Type B pancreatic cell (in vitro differentiated cells): ENCODE data around the gene CDIPT. TPM values are rescaled to one million over a fixed set of nuclear protein-coding genes. Genes with fewer than 3 reads are reported as not detected.
"Not testable (repeated sequence)": the region's sequence is repeated elsewhere in the genome, so short reads cannot be mapped to it uniquely, and the experiment has no call there.

Experiments used
- DNase-seq: peaks from one replicate; pipeline ENCODE4 v3.0.0; 2021; ENCODE audit warnings: mixed read lengths; ENCODE audit not compliant: unreplicated experiment; ENCODE audit errors: extremely low spot score
- H3K27ac Mint-ChIP-seq: 2 replicates; pipeline ENCODE4 v1.8.0; 2021; ENCODE audit warnings: mild to moderate bottlenecking, mixed read lengths
- H3K27me3 Mint-ChIP-seq: 2 replicates; pipeline ENCODE4 v1.8.0; 2021; ENCODE audit warnings: mixed read lengths
- H3K36me3 Mint-ChIP-seq: 2 replicates; pipeline ENCODE4 v1.8.0; 2021; ENCODE audit warnings: mixed read lengths
- H3K4me1 Mint-ChIP-seq: one replicate; pipeline ENCODE4 v1.8.0; 2021; ENCODE audit warnings: mixed read lengths; ENCODE audit not compliant: unreplicated experiment
- H3K4me3 Mint-ChIP-seq: 2 replicates; pipeline ENCODE4 v1.8.0; 2021; ENCODE audit warnings: mild to moderate bottlenecking, mixed read lengths
- H3K9me3 Mint-ChIP-seq: 2 replicates; pipeline ENCODE4 v1.8.0; 2021; ENCODE audit warnings: mixed read lengths
- long read RNA-seq: library from polyadenylated mRNA; unstranded; transcript quantifications from one replicate; pipeline ENCODE4 v2.0.0, GENCODE V29; 2020
- total RNA-seq: library from RNA; stranded (reverse); gene quantifications from 2 replicates; pipeline ENCODE4 v1.2.1, GENCODE V29; 2021; ENCODE audit warnings: low replicate concordance
- TF ChIP-seq, protein P1 (sequence below): fragments of 200-600 bp; sonication (generic); conservative IDR thresholded peaks from 2 replicates; pipeline ENCODE4 v1.5.0; 2021; ENCODE audit warnings: antibody characterized with exemption, mild to moderate bottlenecking

Gene CDIPT, protein sequence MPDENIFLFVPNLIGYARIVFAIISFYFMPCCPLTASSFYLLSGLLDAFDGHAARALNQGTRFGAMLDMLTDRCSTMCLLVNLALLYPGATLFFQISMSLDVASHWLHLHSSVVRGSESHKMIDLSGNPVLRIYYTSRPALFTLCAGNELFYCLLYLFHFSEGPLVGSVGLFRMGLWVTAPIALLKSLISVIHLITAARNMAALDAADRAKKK
- total RNA-seq: 58.0 and 73.3 TPM in 2 replicates
- long read RNA-seq, partial matches to known transcripts: 0 of 5 reads
- long read RNA-seq, other reads (novel, unspliced or antisense): 0 of 5 reads

DNA sequence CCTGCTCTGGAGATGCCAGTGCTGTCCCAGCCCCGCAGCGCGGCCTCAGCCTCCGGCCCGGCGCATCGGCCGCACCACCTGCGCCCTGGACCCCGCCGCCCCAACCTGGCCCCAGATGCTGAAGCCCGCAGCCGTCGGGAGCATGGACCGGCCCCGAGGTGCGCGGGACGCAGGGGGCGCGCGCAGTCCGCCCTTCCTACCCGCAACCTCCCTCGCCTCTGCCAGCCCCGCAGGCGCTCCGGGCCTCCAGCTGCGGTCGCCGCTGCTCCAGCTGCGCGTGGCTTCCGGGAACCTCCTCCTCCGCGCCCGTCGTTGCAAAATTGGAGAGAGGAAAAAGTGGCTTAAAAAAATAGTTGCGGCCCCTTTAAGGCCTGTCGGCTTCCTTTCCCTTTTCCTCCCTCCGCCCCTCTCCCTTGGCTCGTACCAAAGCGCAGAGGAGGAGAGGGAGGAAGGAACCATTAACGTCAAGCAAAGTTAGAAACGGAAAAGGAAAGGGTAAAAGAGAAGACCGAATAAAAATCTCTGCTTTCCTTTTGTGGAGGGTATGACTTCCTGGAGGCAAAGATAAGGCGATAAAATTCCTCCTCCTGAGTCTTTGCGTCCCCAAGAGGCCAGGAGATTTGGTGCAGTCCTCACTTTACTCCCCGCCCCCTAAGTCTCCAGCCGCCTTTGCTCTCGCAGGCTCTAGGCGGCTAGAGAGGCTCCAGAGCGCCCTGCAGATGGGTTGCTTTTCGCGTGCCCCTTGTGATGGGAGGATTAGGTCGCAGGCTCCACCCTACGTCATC lies at the start of gene CDIPT:
CDIPT (minus strand) TSS at position 343 of the 785 bp plus-strand sequence. CDS start 369 bp downstream, outside the sequence.
- Mint-ChIP-seq H3K27ac (peak within 1 kb of the TSS; percentile 100), H3K4me1 (peaks cover 15% of the 10 kb centered on the region), H3K27me3 (no peaks in the 10 kb centered on the region), H3K4me3 (peak within 1 kb of the TSS; percentile 98), H3K36me3 (peaks cover 8% of the 10 kb centered on the region), H3K9me3 (no peaks in the 10 kb centered on the region)
- TF ChIP-seq, protein P1, sequence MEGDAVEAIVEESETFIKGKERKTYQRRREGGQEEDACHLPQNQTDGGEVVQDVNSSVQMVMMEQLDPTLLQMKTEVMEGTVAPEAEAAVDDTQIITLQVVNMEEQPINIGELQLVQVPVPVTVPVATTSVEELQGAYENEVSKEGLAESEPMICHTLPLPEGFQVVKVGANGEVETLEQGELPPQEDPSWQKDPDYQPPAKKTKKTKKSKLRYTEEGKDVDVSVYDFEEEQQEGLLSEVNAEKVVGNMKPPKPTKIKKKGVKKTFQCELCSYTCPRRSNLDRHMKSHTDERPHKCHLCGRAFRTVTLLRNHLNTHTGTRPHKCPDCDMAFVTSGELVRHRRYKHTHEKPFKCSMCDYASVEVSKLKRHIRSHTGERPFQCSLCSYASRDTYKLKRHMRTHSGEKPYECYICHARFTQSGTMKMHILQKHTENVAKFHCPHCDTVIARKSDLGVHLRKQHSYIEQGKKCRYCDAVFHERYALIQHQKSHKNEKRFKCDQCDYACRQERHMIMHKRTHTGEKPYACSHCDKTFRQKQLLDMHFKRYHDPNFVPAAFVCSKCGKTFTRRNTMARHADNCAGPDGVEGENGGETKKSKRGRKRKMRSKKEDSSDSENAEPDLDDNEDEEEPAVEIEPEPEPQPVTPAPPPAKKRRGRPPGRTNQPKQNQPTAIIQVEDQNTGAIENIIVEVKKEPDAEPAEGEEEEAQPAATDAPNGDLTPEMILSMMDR: peak; percentile 74
- peak; percentile 90 for DNase-seq

DNA sequence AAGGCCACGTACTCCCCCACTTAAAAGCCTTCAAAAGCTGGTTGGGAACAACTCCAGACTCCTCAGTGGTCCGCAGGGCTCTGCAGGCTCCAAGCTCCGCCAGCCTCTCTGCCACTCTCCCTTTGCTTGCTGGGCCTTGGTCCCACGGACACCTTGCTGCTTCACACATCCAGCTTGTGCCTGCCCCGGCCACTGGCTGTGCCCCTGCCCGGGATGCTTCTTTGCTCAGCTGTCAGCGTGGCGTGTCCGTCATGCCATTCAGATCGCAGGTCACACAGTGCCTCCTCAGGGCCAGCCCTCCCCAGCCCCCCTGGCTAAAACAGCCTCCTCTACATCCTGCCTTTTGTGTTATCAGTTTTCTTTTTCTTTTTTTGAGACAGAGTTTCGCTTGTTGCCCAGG lies 49.1 kb upstream of the CDIPT start:
- no peaks in the 10 kb centered on the region for H3K27me3 Mint-ChIP-seq

DNA sequence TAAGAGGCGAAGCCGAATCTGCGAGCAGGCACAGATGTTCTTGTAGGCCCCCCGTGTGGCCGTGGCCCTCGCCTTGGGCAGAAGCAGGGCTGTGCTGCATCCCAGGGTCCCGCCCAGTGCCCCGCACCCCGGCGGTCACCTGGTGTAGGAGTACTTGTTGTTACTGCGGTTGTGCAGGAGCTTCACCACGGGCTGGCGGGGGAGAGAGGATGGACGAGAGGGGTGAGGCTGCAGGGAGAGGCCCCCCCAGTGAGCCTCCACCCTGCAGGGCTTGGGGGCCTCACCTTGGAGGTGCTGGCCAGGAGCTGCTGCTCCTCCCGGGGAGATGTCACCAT lies 48.6 kb upstream of the CDIPT start:
- TF ChIP-seq, protein P1: no peak
- Mint-ChIP-seq H3K27me3 (no peaks in the 10 kb centered on the region), H3K36me3 (peaks cover 4% of the 10 kb centered on the region), H3K9me3 (no peaks in the 10 kb centered on the region), H3K4me3 (no peak overlapping the region), H3K4me1 (peaks cover 4% of the 10 kb centered on the region), H3K27ac (no peak overlapping the region)
- no peak for DNase-seq

More for the DNA sequence above, 49.1 kb upstream of the CDIPT start:
- H3K4me1 Mint-ChIP-seq: peaks cover 4% of the 10 kb centered on the region
- no peak for DNase-seq
- peaks cover 8% of the 10 kb centered on the region for H3K36me3 Mint-ChIP-seq
- H3K27ac Mint-ChIP-seq: no peak overlapping the region
- no peaks in the 10 kb centered on the region for H3K9me3 Mint-ChIP-seq
- H3K4me3 Mint-ChIP-seq: no peak overlapping the region
- TF ChIP-seq, protein P1: no peak

DNA sequence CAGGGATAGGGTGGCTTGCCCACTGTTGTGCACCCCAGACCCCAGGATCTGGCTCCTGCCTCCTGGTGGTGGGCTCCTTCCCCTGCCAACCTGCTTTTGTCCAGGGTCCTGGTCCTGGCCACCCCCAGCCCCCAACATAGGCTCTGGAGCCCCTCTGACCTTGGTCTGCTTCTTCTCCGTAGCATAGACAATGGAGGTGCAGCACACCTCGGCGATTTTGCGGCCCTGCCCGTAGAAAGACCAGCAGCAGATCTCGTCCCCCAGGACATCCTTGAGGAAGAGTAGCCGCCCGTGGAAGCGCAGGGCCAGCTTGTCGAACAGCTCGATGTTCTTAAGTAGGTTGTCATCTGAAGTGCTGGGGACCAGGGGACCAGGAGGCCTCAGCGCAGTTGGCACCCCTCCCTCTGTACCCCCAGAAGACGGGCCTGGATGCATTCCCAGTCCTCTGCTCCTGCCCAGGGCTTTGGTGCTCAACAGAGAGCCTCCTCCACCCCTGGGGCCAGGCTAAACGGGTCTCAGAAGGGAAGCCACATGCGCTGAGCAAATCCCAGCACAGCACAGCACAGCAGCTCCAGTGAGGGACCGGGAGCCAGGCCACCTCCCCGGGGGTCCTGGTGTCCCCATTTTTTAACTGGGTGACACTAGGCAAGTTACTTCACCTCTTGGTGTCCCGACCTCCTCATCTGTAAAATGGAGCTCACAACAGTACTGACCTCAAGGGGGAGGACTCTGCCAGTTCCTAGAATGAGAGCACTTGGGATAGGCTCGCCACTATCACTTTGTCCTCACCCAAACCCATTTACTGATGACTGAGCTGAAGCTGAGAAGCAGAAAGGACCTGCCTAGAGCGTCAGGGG lies 48.0 kb upstream of the CDIPT start:
- no peaks in the 10 kb centered on the region for H3K9me3 Mint-ChIP-seq
- no peak overlapping the region for H3K4me3 Mint-ChIP-seq
- no peak overlapping the region for H3K27ac Mint-ChIP-seq
- H3K36me3 Mint-ChIP-seq: peaks cover 4% of the 10 kb centered on the region
- TF ChIP-seq, protein P1: no peak
- peaks cover 4% of the 10 kb centered on the region for H3K4me1 Mint-ChIP-seq
- DNase-seq: no peak
- no peaks in the 10 kb centered on the region for H3K27me3 Mint-ChIP-seq

DNA sequence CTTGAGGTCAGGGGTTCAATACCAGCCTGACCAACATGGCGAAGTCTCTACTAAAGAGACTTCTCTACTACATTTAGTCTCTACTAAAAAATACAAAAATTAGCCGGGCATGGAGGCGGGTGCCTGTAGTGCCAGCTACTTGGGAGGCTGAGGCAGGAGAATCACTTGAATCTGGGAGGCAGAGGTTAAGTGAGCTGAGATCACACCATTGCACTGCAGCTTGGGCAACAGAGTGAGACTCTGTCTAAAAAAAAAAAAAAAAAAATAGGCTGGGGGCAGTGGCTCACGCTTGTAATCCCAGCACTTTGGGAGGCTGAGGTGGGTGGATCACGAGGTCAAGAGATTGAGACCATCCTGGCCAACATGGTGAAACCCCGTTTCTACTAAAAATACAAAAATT lies 46.8 kb upstream of the CDIPT start:
- not testable (repeated sequence) for H3K4me3 Mint-ChIP-seq, DNase-seq, H3K4me1 Mint-ChIP-seq, H3K9me3 Mint-ChIP-seq, H3K27ac Mint-ChIP-seq, H3K27me3 Mint-ChIP-seq, H3K36me3 Mint-ChIP-seq
